Measurements from ENCODE around the gene NCAPD2.
A peak's percentile ranks its signal among the peaks of the same experiment; 100 is the strongest.

The NCAPD2 gene

DNA sequence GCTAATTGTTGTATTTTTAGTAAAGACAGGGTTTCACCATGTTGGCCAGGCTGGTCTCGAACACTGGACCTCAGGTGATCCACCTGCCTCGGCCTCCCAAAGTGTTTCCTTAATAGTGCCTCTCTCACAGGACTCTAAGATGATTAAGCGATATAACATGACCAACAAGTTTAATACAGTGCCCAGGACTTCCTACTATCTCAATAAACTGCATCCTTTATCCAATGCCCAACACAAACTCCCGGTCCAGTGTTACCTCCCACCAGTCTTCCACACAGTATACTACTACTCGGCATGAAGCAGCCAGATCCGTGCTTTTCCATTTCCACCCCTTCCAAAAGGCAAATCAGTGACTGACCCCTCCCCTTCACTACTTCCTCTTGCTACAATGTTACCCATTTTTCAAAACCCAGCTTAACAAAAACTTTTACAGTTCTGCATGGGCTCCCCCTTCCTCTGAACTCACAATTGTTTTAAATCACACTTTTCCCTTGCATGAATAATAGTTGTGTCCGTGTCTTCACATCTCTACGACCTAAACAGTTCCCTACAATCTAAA, 73.3 kb downstream of the NCAPD2 start:
- peak overlapping the region in 1 of 2 experiments; percentile 82 for H3K27ac ChIP-seq (ENCODE audit: insufficient read depth in 1 of 2, low read depth in 1 of 2, low read length in 2 of 2, poor library complexity in 1 of 2, severe bottlenecking in 2 of 2)
- peak overlapping the region in 6 of 7 experiments; percentile 78 to 99 (median 91) for H3K4me3 ChIP-seq (ENCODE audit: control insufficient read depth in 1 of 7, extremely low read depth in 1 of 7, insufficient read depth in 4 of 7, low read depth in 2 of 7, low read length in 6 of 7)
- no peaks in the 10 kb centered on the region for H3K9me3 ChIP-seq (ENCODE audit: control extremely low read depth in 1 of 5, control insufficient read depth in 4 of 5, insufficient read depth in 2 of 5, low read depth in 1 of 5, low read length in 4 of 5)
- ChIA-PET POLR2A (interaction anchor here (1.0 kb wide), 1 partner anchor 38 kb away, joined by 4 read pairs; no protein-coding TSS in a partner anchor), CTCF (interaction anchor here (0.6 to 7.1 kb wide), 5 partner anchors 9 to 220 kb away, joined by 3 to 41 read pairs (median 3); no protein-coding TSS in a partner anchor)
- peaks cover 6 to 66% (median 48%) of the 10 kb centered on the region in 4 experiments for H3K36me3 ChIP-seq (ENCODE audit: control insufficient read depth in 4 of 4, insufficient read depth in 4 of 4, low read length in 3 of 4)
- peaks cover 7 to 19% (median 9%) of the 10 kb centered on the region in 4 experiments for H3K4me1 ChIP-seq (ENCODE audit: control extremely low read depth in 1 of 4, control insufficient read depth in 4 of 4, insufficient read depth in 4 of 4, low read length in 3 of 4)
- H3K27me3 ChIP-seq (replicated peaks in 2 of 5; ENCODE audit: control insufficient read depth in 4 of 5, insufficient read depth in 5 of 5, low read length in 4 of 5): no peaks in the 10 kb centered on the region
- DNase-seq: peak; percentile 10 to 44 (median 31)
- 53% methylated on average over 8 of the region's 8 CpGs for WGBS (ENCODE audit: insufficient coverage)

DNA sequence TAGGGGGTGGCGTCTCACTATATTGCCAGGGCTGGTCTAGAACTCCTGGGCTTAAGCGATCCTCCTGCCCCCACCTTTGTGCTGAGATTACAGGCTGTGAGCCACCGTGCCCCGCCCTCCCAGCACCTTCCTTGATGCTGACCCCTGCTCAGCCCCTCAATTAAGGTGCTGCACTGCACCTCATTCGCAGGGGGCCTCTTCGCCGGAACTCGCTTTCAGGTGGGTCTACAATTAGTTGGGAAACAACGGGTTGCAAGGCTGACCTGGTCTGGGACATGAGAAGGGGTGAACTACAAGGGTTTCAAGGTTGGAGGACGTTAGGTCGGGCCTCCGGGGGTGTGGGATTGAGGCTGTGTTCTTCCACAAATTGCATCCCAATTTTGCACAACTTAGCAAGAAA, 75.4 kb downstream of the NCAPD2 start:
- no peak for DNase-seq
- Histone ChIP-seq H3K27ac (ENCODE audit: insufficient read depth in 1 of 2, low read depth in 1 of 2, low read length in 2 of 2, poor library complexity in 1 of 2, severe bottlenecking in 2 of 2) (no peak overlapping the region), H3K36me3 (ENCODE audit: control insufficient read depth in 4 of 4, insufficient read depth in 4 of 4, low read length in 3 of 4) (peaks cover 5 to 68% (median 48%) of the 10 kb centered on the region in 4 experiments), H3K4me1 (ENCODE audit: control extremely low read depth in 1 of 4, control insufficient read depth in 4 of 4, insufficient read depth in 4 of 4, low read length in 3 of 4) (peaks cover 7 to 19% (median 9%) of the 10 kb centered on the region in 4 experiments), H3K9me3 (ENCODE audit: control extremely low read depth in 1 of 5, control insufficient read depth in 4 of 5, insufficient read depth in 2 of 5, low read depth in 1 of 5, low read length in 4 of 5) (no peaks in the 10 kb centered on the region), H3K4me3 (ENCODE audit: control insufficient read depth in 1 of 7, extremely low read depth in 1 of 7, insufficient read depth in 4 of 7, low read depth in 2 of 7, low read length in 6 of 7) (no peak overlapping the region), H3K27me3 (replicated peaks in 2 of 5; ENCODE audit: control insufficient read depth in 4 of 5, insufficient read depth in 5 of 5, low read length in 4 of 5) (no peaks in the 10 kb centered on the region)
- CTCF ChIA-PET: interaction anchor here (7.1 kb wide), 1 partner anchor 16 kb away, joined by 41 read pairs; no protein-coding TSS in a partner anchor
- POLR2A ChIA-PET: no interaction called here
- 96% methylated on average over 8 of the region's 12 CpGs for WGBS (ENCODE audit: insufficient coverage)

- H3K4me1 ChIP-seq (ENCODE audit: control extremely low read depth in 1 of 4, control insufficient read depth in 4 of 4, insufficient read depth in 4 of 4, low read length in 3 of 4): peaks cover 7 to 19% (median 9%) of the 10 kb centered on the region in 4 experiments
- ChIA-PET POLR2A (no interaction called here), CTCF (interaction anchor here (1.2 to 1.8 kb wide), 6 partner anchors 10 to 95 kb away, joined by 3 to 14 read pairs (median 5); no protein-coding TSS in a partner anchor)
- H3K9me3 ChIP-seq (ENCODE audit: control extremely low read depth in 1 of 5, control insufficient read depth in 4 of 5, insufficient read depth in 2 of 5, low read depth in 1 of 5, low read length in 4 of 5): no peaks in the 10 kb centered on the region
- no peak overlapping the region for H3K27ac ChIP-seq (ENCODE audit: insufficient read depth in 1 of 2, low read depth in 1 of 2, low read length in 2 of 2, poor library complexity in 1 of 2, severe bottlenecking in 2 of 2)
- no peak for DNase-seq
- no peak overlapping the region for H3K4me3 ChIP-seq (ENCODE audit: control insufficient read depth in 1 of 7, extremely low read depth in 1 of 7, insufficient read depth in 4 of 7, low read depth in 2 of 7, low read length in 6 of 7)
- WGBS (ENCODE audit: insufficient coverage): 96% methylated on average over 5 of the region's 7 CpGs
- peaks cover 6 to 71% (median 50%) of the 10 kb centered on the region in 4 experiments for H3K36me3 ChIP-seq (ENCODE audit: control insufficient read depth in 4 of 4, insufficient read depth in 4 of 4, low read length in 3 of 4)
- H3K27me3 ChIP-seq (replicated peaks in 2 of 5; ENCODE audit: control insufficient read depth in 4 of 5, insufficient read depth in 5 of 5, low read length in 4 of 5): no peaks in the 10 kb centered on the region
Measured at GRCh38 chr12:6569786-6570185, 75.9 kb downstream of the NCAPD2 start.

- Histone ChIP-seq H3K27ac (ENCODE audit: insufficient read depth in 1 of 2, low read depth in 1 of 2, low read length in 2 of 2, poor library complexity in 1 of 2, severe bottlenecking in 2 of 2) (no peak overlapping the region), H3K36me3 (ENCODE audit: control insufficient read depth in 4 of 4, insufficient read depth in 4 of 4, low read length in 3 of 4) (peaks cover 6 to 71% (median 55%) of the 10 kb centered on the region in 4 experiments), H3K4me3 (ENCODE audit: control insufficient read depth in 1 of 7, extremely low read depth in 1 of 7, insufficient read depth in 4 of 7, low read depth in 2 of 7, low read length in 6 of 7) (no peak overlapping the region), H3K4me1 (ENCODE audit: control extremely low read depth in 1 of 4, control insufficient read depth in 4 of 4, insufficient read depth in 4 of 4, low read length in 3 of 4) (peaks cover 7 to 19% (median 9%) of the 10 kb centered on the region in 4 experiments), H3K9me3 (ENCODE audit: control extremely low read depth in 1 of 5, control insufficient read depth in 4 of 5, insufficient read depth in 2 of 5, low read depth in 1 of 5, low read length in 4 of 5) (no peaks in the 10 kb centered on the region), H3K27me3 (replicated peaks in 2 of 5; ENCODE audit: control insufficient read depth in 4 of 5, insufficient read depth in 5 of 5, low read length in 4 of 5) (no peaks in the 10 kb centered on the region)
- WGBS (ENCODE audit: insufficient coverage): 100% methylated on average over 2 of the region's 7 CpGs
- DNase-seq: peak; percentile 54 to 79 (median 77)
- CTCF ChIA-PET: interaction anchor here (0.8 to 1.8 kb wide), 16 partner anchors 9 to 208 kb away, joined by 3 to 14 read pairs (median 4); no protein-coding TSS in a partner anchor
- POLR2A ChIA-PET: interaction anchor here (1.0 kb wide), 1 partner anchor 9 kb away, joined by 3 read pairs; no protein-coding TSS in a partner anchor
Measured at GRCh38 chr12:6570264-6570887, 76.5 kb downstream of the NCAPD2 start.

- Histone ChIP-seq H3K4me1 (ENCODE audit: control extremely low read depth in 1 of 4, control insufficient read depth in 4 of 4, insufficient read depth in 4 of 4, low read length in 3 of 4) (peaks cover 0 to 5% (median 2%) of the 10 kb centered on the region in 4 experiments), H3K27me3 (replicated peaks in 2 of 5; ENCODE audit: control insufficient read depth in 4 of 5, insufficient read depth in 5 of 5, low read length in 4 of 5) (no peaks in the 10 kb centered on the region), H3K4me3 (ENCODE audit: control insufficient read depth in 1 of 7, extremely low read depth in 1 of 7, insufficient read depth in 4 of 7, low read depth in 2 of 7, low read length in 6 of 7) (no peak overlapping the region), H3K36me3 (ENCODE audit: control insufficient read depth in 4 of 4, insufficient read depth in 4 of 4, low read length in 3 of 4) (peaks cover 12 to 83% (median 68%) of the 10 kb centered on the region in 4 experiments), H3K27ac (ENCODE audit: insufficient read depth in 1 of 2, low read depth in 1 of 2, low read length in 2 of 2, poor library complexity in 1 of 2, severe bottlenecking in 2 of 2) (no peak overlapping the region), H3K9me3 (ENCODE audit: control extremely low read depth in 1 of 5, control insufficient read depth in 4 of 5, insufficient read depth in 2 of 5, low read depth in 1 of 5, low read length in 4 of 5) (no peaks in the 10 kb centered on the region)
- DNase-seq: no peak
- POLR2A ChIA-PET: interaction anchor here (0.6 to 0.7 kb wide), 2 partner anchors 144 to 335 kb away, joined by 3 to 5 read pairs; no protein-coding TSS in a partner anchor
- CTCF ChIA-PET: interaction anchor here (0.5 to 2.7 kb wide), 8 partner anchors 10 to 40 kb away, joined by 3 to 6 read pairs (median 3); no protein-coding TSS in a partner anchor
- WGBS (ENCODE audit: insufficient coverage): 94% methylated on average over 5 of the region's 8 CpGs
Measured at GRCh38 chr12:6573001-6573400, 79.1 kb downstream of the NCAPD2 start.

DNA sequence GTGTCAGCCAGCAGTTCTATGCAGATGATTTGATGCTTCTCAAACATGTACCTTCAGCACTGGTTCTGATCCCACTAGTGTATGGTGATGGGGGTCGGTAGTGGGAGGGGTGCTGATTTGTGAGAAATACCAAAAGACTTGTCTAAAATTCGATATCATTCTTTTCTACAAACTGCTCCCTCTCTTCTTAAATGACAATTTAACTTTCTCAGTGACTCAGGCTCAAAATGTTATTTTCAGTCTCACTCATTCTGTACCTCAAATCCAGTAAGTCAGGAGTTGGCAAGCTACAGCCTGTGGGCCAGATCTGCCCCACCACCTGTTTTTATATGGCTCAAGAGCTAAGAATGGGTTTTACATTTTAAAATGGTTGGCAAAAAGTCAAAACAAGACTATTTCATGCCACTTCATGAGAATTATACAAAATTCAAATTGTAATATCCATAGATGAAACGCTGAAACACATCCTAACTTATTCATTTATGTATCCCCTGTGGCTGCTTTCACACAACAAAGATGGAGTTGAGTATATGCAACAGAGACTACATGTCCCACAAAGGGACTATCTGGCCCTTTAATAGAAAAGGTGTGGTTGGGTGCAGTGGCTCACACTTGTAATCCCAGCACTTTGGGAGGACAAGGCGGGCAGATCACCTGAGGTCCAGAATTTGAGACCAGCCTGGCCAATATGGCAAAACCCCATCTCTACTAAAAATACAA, 80.8 kb downstream of the NCAPD2 start:
- Histone ChIP-seq H3K4me1 (ENCODE audit: control extremely low read depth in 1 of 4, control insufficient read depth in 4 of 4, insufficient read depth in 4 of 4, low read length in 3 of 4) (no peaks in the 10 kb centered on the region), H3K36me3 (ENCODE audit: control insufficient read depth in 4 of 4, insufficient read depth in 4 of 4, low read length in 3 of 4) (peaks cover 18 to 87% (median 73%) of the 10 kb centered on the region in 4 experiments), H3K4me3 (ENCODE audit: control insufficient read depth in 1 of 7, extremely low read depth in 1 of 7, insufficient read depth in 4 of 7, low read depth in 2 of 7, low read length in 6 of 7) (no peak overlapping the region), H3K27ac (ENCODE audit: insufficient read depth in 1 of 2, low read depth in 1 of 2, low read length in 2 of 2, poor library complexity in 1 of 2, severe bottlenecking in 2 of 2) (no peak overlapping the region), H3K27me3 (replicated peaks in 2 of 5; ENCODE audit: control insufficient read depth in 4 of 5, insufficient read depth in 5 of 5, low read length in 4 of 5) (no peaks in the 10 kb centered on the region), H3K9me3 (ENCODE audit: control extremely low read depth in 1 of 5, control insufficient read depth in 4 of 5, insufficient read depth in 2 of 5, low read depth in 1 of 5, low read length in 4 of 5) (no peaks in the 10 kb centered on the region)
- WGBS (ENCODE audit: insufficient coverage): 100% methylated on average over 2 of the region's 4 CpGs
- no peak for DNase-seq
- ChIA-PET CTCF (interaction anchor here (2.7 kb wide), 1 partner anchor 11 kb away, joined by 6 read pairs; no protein-coding TSS in a partner anchor), POLR2A (no interaction called here)
